ENCODE results near the gene ANKRD45. TPM values are rescaled to one million over a fixed set of nuclear protein-coding genes. Genes with fewer than 3 reads are reported as not detected.

The ANKRD45 gene
- total RNA-seq, 1 donor from 2014 or later: 2.3 TPM

DNA sequence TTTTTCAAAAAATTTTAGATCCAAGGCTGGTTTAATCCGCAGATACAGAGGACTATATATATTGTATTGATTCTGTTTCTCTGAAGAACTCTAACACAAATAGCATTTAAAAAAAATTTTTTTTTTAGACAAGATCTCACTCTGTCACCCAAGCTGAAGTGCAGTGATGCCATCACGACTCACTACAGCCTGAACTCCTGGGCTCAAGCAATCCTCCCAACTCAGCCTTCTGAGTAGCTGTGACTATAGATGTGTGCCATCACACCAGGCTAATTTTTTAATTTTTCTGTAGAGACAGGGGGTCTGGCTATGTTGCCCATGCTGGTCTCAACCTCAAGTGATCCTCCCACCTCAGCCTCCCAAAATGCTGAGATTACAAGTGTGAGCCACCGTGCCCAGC, 3.0 kb downstream of the ANKRD45 start:
- H3K27me3 Mint-ChIP-seq (ENCODE audit: insufficient read depth, low read depth): peaks cover 4% of the 10 kb centered on the region
- Histone ChIP-seq H3K79me2 (ENCODE audit: low read depth) (no peaks in the 10 kb centered on the region), H3K27me3 (no peaks in the 10 kb centered on the region), H3K27ac (no peak overlapping the region), H3K36me3 (no peaks in the 10 kb centered on the region), H3K4me2 (no peak overlapping the region), H3K4me1 (peaks cover 12% of the 10 kb centered on the region), H3K4me3 (no peak overlapping the region), H3F3A (ENCODE audit: low read depth) (no peaks in the 10 kb centered on the region), H3K9me3 (ENCODE audit: low read depth) (no peaks in the 10 kb centered on the region), H3K9ac (no peak overlapping the region), H4K20me1 (ENCODE audit: low read depth) (no peaks in the 10 kb centered on the region), H2AFZ (replicated peaks) (no peak overlapping the region)
- peaks cover 16% of the 10 kb centered on the region for H3K4me1 Mint-ChIP-seq
- DNase-seq (ENCODE audit: low spot score): no peak
- H3K4me3 Mint-ChIP-seq: no peak overlapping the region
- H3K9me3 Mint-ChIP-seq: no peaks in the 10 kb centered on the region
- TF ChIP-seq EZH2phosphoT487 (IDR thresholded peaks at IDR 0.05) (no peak), EZH2 (IDR thresholded peaks at IDR 0.05) (no peak)
- TF ChIP-seq, protein P1, sequence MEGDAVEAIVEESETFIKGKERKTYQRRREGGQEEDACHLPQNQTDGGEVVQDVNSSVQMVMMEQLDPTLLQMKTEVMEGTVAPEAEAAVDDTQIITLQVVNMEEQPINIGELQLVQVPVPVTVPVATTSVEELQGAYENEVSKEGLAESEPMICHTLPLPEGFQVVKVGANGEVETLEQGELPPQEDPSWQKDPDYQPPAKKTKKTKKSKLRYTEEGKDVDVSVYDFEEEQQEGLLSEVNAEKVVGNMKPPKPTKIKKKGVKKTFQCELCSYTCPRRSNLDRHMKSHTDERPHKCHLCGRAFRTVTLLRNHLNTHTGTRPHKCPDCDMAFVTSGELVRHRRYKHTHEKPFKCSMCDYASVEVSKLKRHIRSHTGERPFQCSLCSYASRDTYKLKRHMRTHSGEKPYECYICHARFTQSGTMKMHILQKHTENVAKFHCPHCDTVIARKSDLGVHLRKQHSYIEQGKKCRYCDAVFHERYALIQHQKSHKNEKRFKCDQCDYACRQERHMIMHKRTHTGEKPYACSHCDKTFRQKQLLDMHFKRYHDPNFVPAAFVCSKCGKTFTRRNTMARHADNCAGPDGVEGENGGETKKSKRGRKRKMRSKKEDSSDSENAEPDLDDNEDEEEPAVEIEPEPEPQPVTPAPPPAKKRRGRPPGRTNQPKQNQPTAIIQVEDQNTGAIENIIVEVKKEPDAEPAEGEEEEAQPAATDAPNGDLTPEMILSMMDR (IDR thresholded peaks at IDR 0.05): no peak
- H3K27ac Mint-ChIP-seq: no peak overlapping the region
- H3K36me3 Mint-ChIP-seq: no peaks in the 10 kb centered on the region

- Mint-ChIP-seq H3K27me3 (ENCODE audit: insufficient read depth, low read depth) (no peaks in the 10 kb centered on the region), H3K4me1 (peaks cover 2% of the 10 kb centered on the region), H3K9me3 (no peaks in the 10 kb centered on the region), H3K36me3 (no peaks in the 10 kb centered on the region), H3K27ac (no peak overlapping the region), H3K4me3 (no peak overlapping the region)
- Histone ChIP-seq H3K4me2 (no peak overlapping the region), H3F3A (ENCODE audit: low read depth) (no peaks in the 10 kb centered on the region), H3K27me3 (no peaks in the 10 kb centered on the region), H2AFZ (replicated peaks) (no peak overlapping the region), H3K79me2 (ENCODE audit: low read depth) (peaks cover 21% of the 10 kb centered on the region), H4K20me1 (ENCODE audit: low read depth) (no peaks in the 10 kb centered on the region), H3K9me3 (ENCODE audit: low read depth) (no peaks in the 10 kb centered on the region), H3K9ac (no peak overlapping the region), H3K4me1 (peaks cover 7% of the 10 kb centered on the region), H3K36me3 (no peaks in the 10 kb centered on the region), H3K27ac (no peak overlapping the region), H3K4me3 (no peak overlapping the region)
- DNase-seq (ENCODE audit: low spot score): no peak
- TF ChIP-seq, protein P1 (IDR thresholded peaks at IDR 0.05): no peak
- TF ChIP-seq EZH2phosphoT487 (IDR thresholded peaks at IDR 0.05) (no peak), EZH2 (IDR thresholded peaks at IDR 0.05) (no peak)
Measured at GRCh38 chr1:173663159-173663558, 6.5 kb downstream of the ANKRD45 start.

DNA sequence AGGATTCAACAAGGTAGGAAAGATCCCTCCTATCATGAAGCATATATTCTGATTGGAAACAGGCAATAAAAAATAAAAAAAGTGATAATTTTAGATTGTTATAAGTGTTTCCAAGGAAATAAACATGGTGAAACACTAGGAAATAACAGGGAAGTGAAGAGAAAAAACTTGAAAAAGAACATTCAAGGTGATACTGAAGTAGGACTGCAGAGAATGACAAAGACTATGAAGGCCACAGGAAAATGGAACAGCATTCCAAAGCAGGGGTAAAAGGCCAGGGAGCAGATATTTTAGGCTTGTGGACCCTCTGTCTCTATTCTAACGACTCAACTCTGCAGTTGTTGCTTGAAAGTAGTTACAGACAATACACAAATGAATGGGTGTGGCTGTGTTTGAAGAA, 7.9 kb downstream of the ANKRD45 start:
- no peaks in the 10 kb centered on the region for H3K4me1 ChIP-seq
- H3K9me3 Mint-ChIP-seq: peaks cover 3% of the 10 kb centered on the region
- H3K79me2 ChIP-seq (ENCODE audit: low read depth): peaks cover 35% of the 10 kb centered on the region
- no peaks in the 10 kb centered on the region for H3K36me3 ChIP-seq
- DNase-seq (ENCODE audit: low spot score): no peak
- H3K4me3 ChIP-seq: no peak overlapping the region
- no peak overlapping the region for H2AFZ ChIP-seq (replicated peaks)
- peaks cover 3% of the 10 kb centered on the region for H3K36me3 Mint-ChIP-seq
- TF ChIP-seq EZH2 (IDR thresholded peaks at IDR 0.05) (no peak), EZH2phosphoT487 (IDR thresholded peaks at IDR 0.05) (no peak)
- TF ChIP-seq, protein P1 (IDR thresholded peaks at IDR 0.05): no peak
- H3K27ac ChIP-seq: no peak overlapping the region
- H3K27me3 ChIP-seq: no peaks in the 10 kb centered on the region
- H3K27me3 Mint-ChIP-seq (ENCODE audit: insufficient read depth, low read depth): no peaks in the 10 kb centered on the region
- H4K20me1 ChIP-seq (ENCODE audit: low read depth): no peaks in the 10 kb centered on the region
- H3K4me2 ChIP-seq: no peak overlapping the region
- no peak overlapping the region for H3K9ac ChIP-seq
- H3F3A ChIP-seq (ENCODE audit: low read depth): no peaks in the 10 kb centered on the region
- no peaks in the 10 kb centered on the region for H3K4me1 Mint-ChIP-seq
- no peaks in the 10 kb centered on the region for H3K9me3 ChIP-seq (ENCODE audit: low read depth)
- H3K27ac Mint-ChIP-seq: no peak overlapping the region
- no peak overlapping the region for H3K4me3 Mint-ChIP-seq
